Stimulated activated CD8-positive, alpha-beta memory T cell treated with anti-CD3 and anti-CD28 coated beads, Interleukin-12 subunit alpha, Interleukin-12 subunit beta, amount 100 ng/mL, for 4 hours (primary cell): Measurements from ENCODE around the gene UTS2.

Source experiments
- DNase-seq: peaks from one replicate; pipeline ENCODE4 v3.0.0-alpha.2; 2020; ENCODE audit warnings: low read depth

UTS2 gene

DNA sequence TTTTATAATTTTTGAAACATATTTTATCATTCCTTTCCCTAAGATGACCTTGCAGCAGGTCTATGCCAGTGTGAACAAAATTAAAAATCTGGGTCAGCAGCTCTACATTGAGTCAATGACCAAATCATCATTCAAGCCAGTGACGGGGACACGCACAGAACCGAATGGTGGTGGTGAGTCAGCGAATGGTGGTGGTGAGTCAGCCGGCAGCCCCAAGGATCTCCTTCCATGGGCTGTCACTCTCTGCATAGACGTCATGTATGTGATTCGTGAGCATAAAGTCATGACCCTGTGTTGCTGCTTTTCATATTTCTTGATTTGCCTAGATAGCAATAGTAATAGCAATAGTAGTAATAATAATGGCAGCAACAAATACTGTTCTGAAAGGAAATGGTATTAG is 42.5 kb downstream of the UTS2 start:
- DNase-seq, result no peak

DNA sequence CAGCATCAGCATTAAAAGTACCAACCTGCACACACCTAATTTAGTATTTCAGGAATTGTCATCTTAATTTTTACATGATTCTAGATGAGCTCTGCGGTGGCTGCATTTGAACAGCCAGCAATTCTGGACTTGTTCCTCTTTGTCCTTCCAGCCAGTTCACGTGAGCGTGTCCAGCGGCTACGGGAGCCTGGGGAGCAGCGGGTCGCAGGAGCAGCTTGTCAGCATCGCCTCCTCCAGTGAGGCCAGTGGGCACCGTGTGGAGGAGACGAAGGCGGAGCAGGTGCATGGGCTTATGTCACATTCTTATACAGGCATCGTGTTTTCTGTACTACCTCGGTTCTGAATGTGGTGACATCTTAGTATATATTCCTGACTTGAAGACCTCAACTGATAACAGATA is 43.1 kb downstream of the UTS2 start:
- DNase-seq, result no peak

DNA sequence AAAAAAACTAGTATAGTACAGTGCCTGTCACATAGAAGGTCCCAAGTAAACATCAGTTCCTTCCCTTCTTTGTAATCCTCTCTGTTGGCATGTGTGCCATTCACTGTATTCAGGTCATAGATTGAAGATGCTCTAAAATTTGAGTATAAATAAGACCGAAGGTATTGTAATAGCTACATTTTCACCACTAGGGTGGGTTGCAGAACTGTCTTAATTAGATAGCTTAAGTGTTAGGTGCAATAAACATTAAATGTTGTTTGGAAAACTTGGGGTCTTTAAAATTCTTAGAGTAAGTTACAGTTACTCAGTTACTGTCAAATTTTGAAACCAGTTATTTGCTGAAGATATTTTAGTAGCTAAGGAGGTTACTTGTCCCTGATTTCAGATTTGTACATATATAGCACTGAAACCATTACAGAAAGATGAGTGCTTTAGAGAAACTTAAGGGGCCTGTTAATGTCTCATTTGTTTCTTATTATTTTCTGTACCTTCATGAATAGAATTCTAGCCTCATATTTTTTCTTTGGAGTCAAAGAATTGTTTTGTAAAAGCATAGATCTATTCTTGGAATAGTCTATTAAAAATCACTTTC is 44.5 kb downstream of the UTS2 start:
- DNase-seq, result no peak

DNA sequence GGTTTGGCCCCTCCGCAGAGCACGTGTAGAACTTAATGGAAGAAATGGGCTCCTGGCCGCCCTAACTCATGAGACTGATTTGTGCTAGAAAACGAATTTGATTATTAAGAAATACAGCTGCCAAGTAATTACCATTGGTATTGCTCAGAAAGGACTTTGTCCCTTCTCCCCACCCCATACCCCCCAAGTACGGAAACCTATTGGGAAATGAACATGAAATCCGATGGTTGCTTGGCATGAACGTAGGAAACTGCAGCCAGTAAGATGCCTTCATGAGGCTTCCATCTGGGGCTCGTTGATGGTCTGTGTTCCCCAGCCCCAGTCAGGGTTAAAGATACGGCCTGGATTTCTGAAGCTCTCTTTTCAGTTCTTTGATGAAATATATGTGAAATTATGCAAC is 47.4 kb downstream of the UTS2 start:
- no peak for DNase-seq
